H9 (cell line): ENCODE measurements around the gene ITPR1. TPM values are rescaled to one million over a fixed set of nuclear protein-coding genes. Genes with fewer than 3 reads are reported as not detected.

Experiments used
- DNase-seq: peaks from one replicate; pipeline ENCODE4 v3.0.0-alpha.2; 2017
- H2AFZ ChIP-seq: one replicate; pipeline ENCODE4 v1.6.1; 2013; ENCODE audit warnings: mild to moderate bottlenecking, low read length, control low read depth, moderate library complexity
- H2AK5ac ChIP-seq: 2 replicates; pipeline ENCODE4 v1.6.1; 2013; ENCODE audit warnings: low read length, control low read depth, mixed read lengths; ENCODE audit not compliant: insufficient read length
- H2BK120ac ChIP-seq: one replicate; pipeline ENCODE4 v1.6.1; 2013; ENCODE audit warnings: low read depth, mild to moderate bottlenecking, low read length, control low read depth, inconsistent platforms; ENCODE audit not compliant: poor library complexity, severe bottlenecking
- H2BK12ac ChIP-seq: 2 replicates; pipeline ENCODE4 v1.6.1; 2013; ENCODE audit warnings: low read length, control low read depth, mixed read lengths, low read depth; ENCODE audit not compliant: insufficient read length
- H2BK15ac ChIP-seq: 2 replicates; pipeline ENCODE4 v1.6.1; 2013; ENCODE audit warnings: low read depth, low read length, control low read depth
- H2BK20ac ChIP-seq: one replicate; pipeline ENCODE4 v1.6.1; 2013; ENCODE audit warnings: low read depth, mild to moderate bottlenecking, low read length, control low read depth, inconsistent platforms; ENCODE audit not compliant: poor library complexity, severe bottlenecking
- H2BK5ac ChIP-seq: 2 replicates; pipeline ENCODE4 v1.6.1; 2013; ENCODE audit warnings: low read length, control low read depth, mixed read lengths; ENCODE audit not compliant: insufficient read length
- H3K14ac ChIP-seq: 2 replicates; pipeline ENCODE4 v1.6.1; 2013; ENCODE audit warnings: low read length, control low read depth; ENCODE audit not compliant: insufficient read depth
- H3K18ac ChIP-seq: 2 replicates; pipeline ENCODE4 v1.6.1; 2013; ENCODE audit warnings: low read depth, mild to moderate bottlenecking, mixed read lengths, low read length, control low read depth; ENCODE audit not compliant: insufficient read length
- H3K23ac ChIP-seq: 2 replicates; pipeline ENCODE4 v1.6.1; 2013; ENCODE audit warnings: low read length, control low read depth, mixed read lengths, low read depth; ENCODE audit not compliant: insufficient read length
- H3K23me2 ChIP-seq: 2 replicates; pipeline ENCODE4 v1.6.1; 2013; ENCODE audit warnings: low read depth, mild to moderate bottlenecking, mixed read lengths, low read length, control low read depth; ENCODE audit not compliant: insufficient read length, poor library complexity, severe bottlenecking
- H3K27ac ChIP-seq: 2 replicates; pipeline ENCODE4 v1.5.1; 2013; ENCODE audit warnings: low read length, control low read depth, mixed read lengths, low read depth; ENCODE audit not compliant: insufficient read length
- H3K27me3 ChIP-seq: 2 replicates; pipeline ENCODE4 v1.6.1; 2013; ENCODE audit warnings: low read length, control low read depth, inconsistent platforms; ENCODE audit not compliant: insufficient read depth
- H3K4ac ChIP-seq: 2 replicates; pipeline ENCODE4 v1.6.1; 2013; ENCODE audit warnings: low read depth, mild to moderate bottlenecking, control low read depth, inconsistent platforms, low read length, moderate library complexity
- H3K4me1 ChIP-seq: 2 replicates; pipeline ENCODE4 v1.6.1; 2013; ENCODE audit warnings: low read length, control low read depth, inconsistent platforms; ENCODE audit not compliant: insufficient read depth
- H3K4me2 ChIP-seq: 2 replicates; pipeline ENCODE4 v1.6.1; 2013; ENCODE audit warnings: low read length, control low read depth, mixed read lengths; ENCODE audit not compliant: insufficient read length, insufficient read depth
- H3K56ac ChIP-seq: 2 replicates; pipeline ENCODE4 v1.6.1; 2013; ENCODE audit warnings: low read depth, mild to moderate bottlenecking, mixed read lengths, low read length, control low read depth; ENCODE audit not compliant: insufficient read length
- H3K79me1 ChIP-seq: 2 replicates; pipeline ENCODE4 v1.6.1; 2013; ENCODE audit warnings: low read depth, mild to moderate bottlenecking, moderate library complexity, low read length, control low read depth, inconsistent platforms; ENCODE audit not compliant: insufficient read depth, poor library complexity, severe bottlenecking
- H3K79me2 ChIP-seq: 2 replicates; pipeline ENCODE4 v1.6.1; 2013; ENCODE audit warnings: low read length, control low read depth, inconsistent platforms; ENCODE audit not compliant: insufficient read depth
- H3K9ac ChIP-seq: 2 replicates; pipeline ENCODE4 v1.6.1; 2013; ENCODE audit warnings: low read length, control low read depth, mixed read lengths; ENCODE audit not compliant: insufficient read length; ENCODE audit errors: extremely low read depth
- H3K9me3 ChIP-seq: one replicate; pipeline ENCODE4 v1.6.1; 2013; ENCODE audit warnings: low read depth, low read length, inconsistent platforms; ENCODE audit not compliant: control insufficient read depth
- H3T11ph ChIP-seq: one replicate; pipeline ENCODE4 v1.6.1; 2013; ENCODE audit warnings: mild to moderate bottlenecking, low read length, control low read depth, inconsistent platforms
- H4K20me1 ChIP-seq: one replicate; pipeline ENCODE4 v1.6.1; 2013; ENCODE audit not compliant: control insufficient read depth, insufficient read length, insufficient read depth
- H4K5ac ChIP-seq: 2 replicates; pipeline ENCODE4 v1.6.1; 2013; ENCODE audit warnings: low read depth, mild to moderate bottlenecking, mixed read lengths, low read length, control low read depth; ENCODE audit not compliant: insufficient read length
- H4K8ac ChIP-seq: replicated peaks from 2 replicates; pipeline ENCODE4 v1.6.1; 2013; ENCODE audit warnings: low read length, control low read depth, mixed read lengths, low read depth; ENCODE audit not compliant: insufficient read length
- H4K91ac ChIP-seq: 2 replicates; pipeline ENCODE4 v1.6.1; 2013; ENCODE audit warnings: low read depth, mild to moderate bottlenecking, moderate library complexity, mixed read lengths, low read length, control low read depth; ENCODE audit not compliant: insufficient read length
- H3K27ac Mint-ChIP-seq, 3 experiments: 2 replicates in 2 of 3; 3 replicates in 1 of 3; pipeline ENCODE4 v1.8.0; 2020 to 2021; ENCODE audit warnings: mixed read lengths in 3 of 3, mild to moderate bottlenecking in 1 of 3, moderate library complexity in 1 of 3
- H3K27me3 Mint-ChIP-seq: 2 replicates; pipeline ENCODE4 v1.8.0; 2021; ENCODE audit warnings: low read depth, mild to moderate bottlenecking, moderate library complexity, mixed read lengths
- H3K36me3 Mint-ChIP-seq, 3 experiments: 2 replicates in 2 of 3; 3 replicates in 1 of 3; pipeline ENCODE4 v1.8.0; 2020 to 2021; ENCODE audit warnings: low read depth in 3 of 3, mixed read lengths in 3 of 3; ENCODE audit not compliant: insufficient read depth in 1 of 3
- H3K4me1 Mint-ChIP-seq, 2 experiments: 2 replicates each; pipeline ENCODE4 v1.8.0; 2020; ENCODE audit warnings: mixed read lengths in 2 of 2
- H3K4me3 Mint-ChIP-seq, 2 experiments: 2 replicates in 1 of 2; 3 replicates in 1 of 2; pipeline ENCODE4 v1.8.0; 2020 to 2021; ENCODE audit warnings: mild to moderate bottlenecking in 2 of 2, mixed read lengths in 2 of 2, moderate library complexity in 1 of 2
- H3K9me3 Mint-ChIP-seq, 2 experiments: 2 replicates in 1 of 2; 3 replicates in 1 of 2; pipeline ENCODE4 v1.8.0; 2020; ENCODE audit warnings: mild to moderate bottlenecking in 2 of 2, mixed read lengths in 2 of 2, moderate library complexity in 1 of 2
- CTCF ChIP-seq: fragments of 200-600 bp; sonication (generic); conservative IDR thresholded peaks from 3 replicates; pipeline ENCODE4 v1.8.0; 2021; ENCODE audit warnings: antibody characterized with exemption, mild to moderate bottlenecking
- total RNA-seq: library from RNA; stranded (reverse); gene quantifications from 2 replicates; pipeline ENCODE4 v1.2.1, GENCODE V29; 2021

The ITPR1 gene
- total RNA-seq, 1 experiment from 2014 or later, result 4.2 TPM

- H4K20me1 ChIP-seq, result no peaks in the 10 kb centered on the region
- no peak overlapping the region for H2BK15ac ChIP-seq
- H3K36me3 Mint-ChIP-seq, result peaks cover 4 to 10% (median 5%) of the 10 kb centered on the region in 3 experiments; a peak in 4 of 7 replicates
- no peak overlapping the region for H2BK5ac ChIP-seq
- H3K27ac ChIP-seq, result no peak overlapping the region
- TF ChIP-seq CTCF, result no peak
- H2AFZ ChIP-seq, result no peak overlapping the region
- H2AK5ac ChIP-seq, result no peak overlapping the region
- H2BK20ac ChIP-seq, result no peak overlapping the region
- H3K4me3 Mint-ChIP-seq, result no peak overlapping the region
- H2BK12ac ChIP-seq, result no peak overlapping the region
- H3K27me3 Mint-ChIP-seq, result no peaks in the 10 kb centered on the region; the same call in 1 of the 2 replicates
- H3K9me3 Mint-ChIP-seq, result peaks cover 0 to 7% of the 10 kb centered on the region in 2 experiments; a peak in 3 of 5 replicates
- H3K18ac ChIP-seq, result no peak overlapping the region
- no peak overlapping the region for H3K4me2 ChIP-seq
- H3K27me3 ChIP-seq, result no peaks in the 10 kb centered on the region
- H3K4me1 Mint-ChIP-seq, result peaks cover 5 to 6% of the 10 kb centered on the region in 2 experiments; a peak in 2 of 4 replicates
- H4K5ac ChIP-seq, result no peak overlapping the region
- no peaks in the 10 kb centered on the region for H3K4me1 ChIP-seq
- no peak overlapping the region for H3T11ph ChIP-seq
- H3K56ac ChIP-seq, result no peak overlapping the region
- H3K79me2 ChIP-seq, result no peaks in the 10 kb centered on the region
- H3K23me2 ChIP-seq, result no peaks in the 10 kb centered on the region
- no peak overlapping the region for H3K27ac Mint-ChIP-seq
- no peak overlapping the region for H3K23ac ChIP-seq
- DNase-seq, result no peak
- no peak overlapping the region for H2BK120ac ChIP-seq
- H3K9ac ChIP-seq, result no peak overlapping the region
- H3K4ac ChIP-seq, result no peak overlapping the region
- no peak overlapping the region for H3K14ac ChIP-seq
- H4K8ac ChIP-seq, result no peak overlapping the region
- no peaks in the 10 kb centered on the region for H3K9me3 ChIP-seq
- no peaks in the 10 kb centered on the region for H3K79me1 ChIP-seq
- H4K91ac ChIP-seq, result no peak overlapping the region
Measured at GRCh38 chr3:4689021-4689420, 195.9 kb downstream of the ITPR1 start.
